Measurements from ENCODE around the gene RFLNA.
"Not testable (repeated sequence)": the region's sequence is repeated elsewhere in the genome, so short reads cannot be mapped to it uniquely, and the experiment has no call there.

The RFLNA gene

GRCh38 chr12:124319368-124320050, 24.6 kb downstream of the RFLNA start:
- Histone ChIP-seq H3K9me3 (ENCODE audit: severe bottlenecking) (peaks cover 11% of the 10 kb centered on the region), H3K27ac (no peak overlapping the region), H3K27me3 (ENCODE audit: insufficient read depth, low read depth, severe bottlenecking) (no peaks in the 10 kb centered on the region), H3K36me3 (peaks cover 11% of the 10 kb centered on the region), H3K4me3 (ENCODE audit: low read depth, low read length) (no peak overlapping the region)
- TF ChIP-seq CTCF (IDR thresholded peaks at IDR 0.05; ENCODE audit: low read depth, low read length): no peak
- DNase-seq: no peak

DNA sequence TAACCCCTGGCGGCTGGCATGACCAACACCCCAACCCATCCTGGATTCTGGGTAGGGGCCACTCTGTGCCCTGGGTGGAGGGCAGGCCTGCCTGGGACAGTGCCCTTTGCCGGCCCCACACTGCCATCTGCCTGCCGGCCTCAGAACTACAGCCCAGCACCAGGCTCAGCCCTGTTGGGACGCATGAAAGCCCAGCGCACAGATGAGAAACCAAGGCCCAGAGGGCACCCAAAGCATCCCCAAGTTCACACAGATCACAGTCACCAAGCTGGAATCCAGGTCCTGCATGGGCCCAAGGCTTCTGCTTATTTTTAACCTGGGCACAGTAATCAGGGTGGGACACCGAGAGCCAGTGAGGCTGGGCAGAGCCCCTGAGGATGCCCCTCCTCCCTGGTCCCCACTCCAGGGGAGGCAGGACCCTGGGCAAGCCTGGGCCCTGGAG, 26.2 kb downstream of the RFLNA start:
- Histone ChIP-seq H3K9me3 (ENCODE audit: severe bottlenecking) (peaks cover 14% of the 10 kb centered on the region), H3K4me3 (ENCODE audit: low read depth, low read length) (no peak overlapping the region), H3K27me3 (ENCODE audit: insufficient read depth, low read depth, severe bottlenecking) (no peaks in the 10 kb centered on the region), H3K27ac (no peak overlapping the region), H3K36me3 (peaks cover 24% of the 10 kb centered on the region)
- peak; percentile 76 for DNase-seq
- peak; percentile 94 for TF ChIP-seq CTCF (IDR thresholded peaks at IDR 0.05; ENCODE audit: low read depth, low read length)

DNA sequence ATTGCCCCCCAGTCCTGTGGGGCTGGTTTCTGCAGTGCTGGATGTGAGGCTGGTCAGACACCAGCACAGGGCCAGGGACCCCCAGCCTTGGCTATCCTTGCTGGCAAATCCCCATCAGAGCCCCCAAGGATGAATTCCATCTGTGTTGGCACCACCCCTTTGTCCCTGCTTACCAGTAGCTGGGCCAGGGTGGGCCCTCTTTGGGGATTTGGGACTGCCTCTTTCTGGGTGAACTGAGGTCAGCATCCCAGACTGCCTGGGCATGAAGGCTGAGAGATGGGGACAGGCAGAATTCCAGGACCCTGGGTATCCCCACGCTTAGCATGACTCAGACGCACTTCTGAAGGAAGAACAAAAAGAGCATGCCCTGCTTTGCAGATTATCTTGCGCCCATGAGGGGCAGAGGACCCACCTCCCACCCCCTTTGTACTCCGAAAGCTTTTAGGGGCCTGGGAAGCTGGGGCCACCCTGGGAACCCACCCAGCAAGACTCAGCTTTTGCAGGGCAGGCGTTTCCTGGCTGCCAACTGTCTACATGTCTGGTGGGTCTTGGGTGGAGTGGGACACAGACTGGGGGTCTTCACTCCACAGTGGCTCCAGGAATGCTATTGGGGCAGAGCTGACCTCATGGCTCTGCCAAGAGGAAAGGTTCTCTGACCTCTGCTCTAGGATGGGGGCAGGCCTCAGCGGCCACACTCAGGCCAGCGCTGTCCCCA, 26.8 kb downstream of the RFLNA start:
- Histone ChIP-seq H3K27ac (0 out of 2 replicates have a peak overlapping the region, but pooled peaks have one; percentile 36), H3K36me3 (peaks cover 27% of the 10 kb centered on the region), H3K4me3 (ENCODE audit: low read depth, low read length) (no peak overlapping the region), H3K9me3 (ENCODE audit: severe bottlenecking) (peaks cover 14% of the 10 kb centered on the region), H3K27me3 (ENCODE audit: insufficient read depth, low read depth, severe bottlenecking) (no peaks in the 10 kb centered on the region)
- no peak for DNase-seq
- no peak for TF ChIP-seq CTCF (IDR thresholded peaks at IDR 0.05; ENCODE audit: low read depth, low read length)

- H3K36me3 ChIP-seq: peaks cover 27% of the 10 kb centered on the region
- no peak for DNase-seq
- peaks cover 14% of the 10 kb centered on the region for H3K9me3 ChIP-seq (ENCODE audit: severe bottlenecking)
- TF ChIP-seq CTCF (IDR thresholded peaks at IDR 0.05; ENCODE audit: low read depth, low read length): 0 out of 2 replicates have a peak, but pooled peaks have one; percentile 2
- H3K27ac ChIP-seq: no peak overlapping the region
- H3K4me3 ChIP-seq (ENCODE audit: low read depth, low read length): no peak overlapping the region
- H3K27me3 ChIP-seq (ENCODE audit: insufficient read depth, low read depth, severe bottlenecking): no peaks in the 10 kb centered on the region
Measured at GRCh38 chr12:124322271-124322998, 27.5 kb downstream of the RFLNA start.

GRCh38 chr12:124322999-124323328, 28.1 kb downstream of the RFLNA start:
- H3K27ac ChIP-seq; H3K27me3 ChIP-seq (ENCODE audit: insufficient read depth, low read depth, severe bottlenecking); H3K4me3 ChIP-seq (ENCODE audit: low read depth, low read length); DNase-seq: not testable (repeated sequence)
- Histone ChIP-seq H3K9me3 (ENCODE audit: severe bottlenecking) (peaks cover 14% of the 10 kb centered on the region), H3K36me3 (peaks cover 27% of the 10 kb centered on the region)

Measured in WERI-Rb-1 (cell line).